NCI-H446 (cell line): ENCODE data around the gene SH2D4B.

Experiments used
- DNase-seq, 2 experiments: peaks; one replicate each; lab custom pipeline; 2025; lab: John Stamatoyannopoulos, UW

SH2D4B gene

DNA sequence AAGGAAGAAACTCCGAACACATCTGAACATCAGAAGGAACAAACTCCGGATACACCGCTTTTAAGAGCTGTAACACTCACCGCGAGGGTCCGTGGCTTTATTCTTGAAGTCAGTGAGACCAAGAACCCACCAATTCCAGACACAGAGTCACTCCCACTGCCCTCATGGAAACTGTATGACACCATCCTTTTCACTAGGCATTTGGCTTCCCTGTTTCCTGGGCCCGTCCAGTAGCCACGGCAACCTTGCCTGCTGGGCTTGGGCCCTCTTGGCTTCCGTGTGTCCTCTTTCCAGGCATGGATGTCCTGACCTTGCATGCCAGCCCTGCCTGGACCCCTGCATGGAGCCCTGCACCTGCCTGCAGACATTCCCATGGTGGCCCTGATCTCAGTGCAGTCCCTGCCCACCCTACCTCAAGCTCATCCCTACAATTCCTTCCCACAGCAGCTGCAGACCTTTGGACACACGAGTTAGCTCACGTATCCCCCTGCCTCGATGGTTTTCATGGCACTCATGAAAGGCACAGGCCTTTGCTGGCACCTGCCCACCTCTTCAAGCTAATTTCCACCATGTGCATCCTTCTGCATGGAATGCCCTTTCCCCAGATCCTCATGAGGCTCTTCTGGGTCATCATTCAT, 6.7 kb downstream of the SH2D4B start:
- DNase-seq: no peak

DNA sequence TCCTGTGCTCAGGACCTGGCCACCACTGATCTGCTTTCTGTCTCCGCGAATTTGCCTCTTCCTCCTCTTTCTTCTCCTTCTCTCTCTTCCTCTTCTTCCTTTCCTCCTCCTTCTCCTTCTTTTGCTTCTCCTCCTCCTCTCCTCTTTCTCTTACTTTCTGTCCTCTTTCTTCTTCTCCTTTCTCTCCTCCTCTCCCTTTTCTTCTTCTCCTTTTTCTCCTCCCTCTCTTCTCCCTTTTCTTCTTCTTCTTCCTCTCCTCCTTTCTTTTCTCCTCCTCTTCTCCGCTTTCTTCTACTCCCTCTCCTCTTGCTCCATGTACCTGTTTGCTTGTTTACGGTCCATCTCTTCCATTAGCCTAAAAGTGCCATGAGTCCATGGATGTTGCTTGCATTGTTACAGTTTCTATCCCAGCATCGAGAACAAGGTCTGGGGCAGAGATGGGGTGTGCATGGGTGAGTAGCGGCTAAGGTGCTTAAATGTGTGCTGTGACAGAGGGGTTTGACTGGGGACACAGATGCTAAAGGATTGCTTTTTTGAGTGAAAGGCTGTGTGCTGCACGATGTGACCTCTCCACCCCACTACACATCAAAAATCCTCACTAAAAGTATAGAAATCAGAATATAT, 7.7 kb downstream of the SH2D4B start:
- DNase-seq: no peak

DNA sequence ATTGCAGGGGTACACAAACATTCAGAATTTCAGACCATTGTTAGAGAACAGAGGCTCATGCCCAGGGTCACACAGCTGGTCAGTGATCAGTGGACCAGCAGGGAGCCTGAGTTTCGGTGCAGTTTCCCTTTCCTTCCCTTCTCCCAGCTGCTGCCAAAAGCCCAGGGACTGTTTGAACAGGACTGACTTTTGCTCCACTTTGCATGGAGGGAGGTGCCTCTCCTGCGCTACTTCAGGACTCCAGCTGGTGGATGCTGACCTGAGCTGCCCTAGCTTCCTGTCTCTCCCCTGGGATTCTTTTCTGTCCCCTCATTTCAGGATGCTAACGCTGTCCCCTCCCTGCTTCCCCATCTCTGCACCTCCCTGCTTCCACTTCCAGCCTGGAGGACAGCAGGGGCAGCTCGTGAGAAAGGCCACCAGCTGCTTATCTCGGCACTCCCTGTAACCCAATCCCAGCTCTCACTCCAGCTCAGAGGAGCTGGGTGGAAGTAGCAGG, 14.5 kb downstream of the SH2D4B start:
- DNase-seq: no peak

DNA sequence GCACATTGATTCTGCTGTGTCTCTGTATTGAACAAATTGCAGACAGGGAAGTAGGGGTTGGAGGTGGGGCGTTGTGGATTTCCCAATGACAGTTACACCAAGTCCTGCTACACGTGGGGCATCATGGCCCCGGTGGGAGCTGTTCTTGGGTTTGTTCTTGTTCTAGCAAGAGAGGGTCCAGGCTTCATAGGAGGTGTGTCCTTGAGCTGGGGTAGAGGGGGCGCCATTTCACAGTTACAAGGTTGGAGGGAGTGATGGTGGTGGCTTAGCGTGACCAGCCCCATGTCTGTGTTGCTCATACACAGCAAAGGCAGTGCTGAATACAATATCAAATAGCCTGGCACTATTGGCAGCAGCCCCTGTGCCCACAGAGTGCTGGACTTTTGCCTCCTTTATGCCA, 15.7 kb downstream of the SH2D4B start:
- no peak for DNase-seq

DNA sequence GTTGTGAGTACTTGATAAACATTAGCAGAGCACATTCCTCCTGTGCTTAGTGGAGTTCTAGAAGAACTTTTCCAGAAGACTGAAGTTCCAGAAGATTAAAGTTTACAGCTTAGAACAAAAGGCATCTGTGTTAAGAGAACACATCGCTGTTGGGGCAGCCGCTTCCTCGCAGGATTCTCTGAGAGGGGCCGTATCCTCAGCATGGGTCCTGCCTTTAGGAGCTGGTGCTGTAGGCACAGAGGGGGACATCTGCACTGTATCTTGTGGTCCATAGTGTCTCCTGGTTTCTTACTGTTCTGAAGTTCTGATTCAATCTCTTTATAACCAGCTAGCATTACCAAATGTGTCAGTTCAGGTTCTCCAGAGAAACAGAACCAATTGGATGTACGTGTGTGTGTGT, 16.3 kb downstream of the SH2D4B start:
- no peak for DNase-seq

DNA sequence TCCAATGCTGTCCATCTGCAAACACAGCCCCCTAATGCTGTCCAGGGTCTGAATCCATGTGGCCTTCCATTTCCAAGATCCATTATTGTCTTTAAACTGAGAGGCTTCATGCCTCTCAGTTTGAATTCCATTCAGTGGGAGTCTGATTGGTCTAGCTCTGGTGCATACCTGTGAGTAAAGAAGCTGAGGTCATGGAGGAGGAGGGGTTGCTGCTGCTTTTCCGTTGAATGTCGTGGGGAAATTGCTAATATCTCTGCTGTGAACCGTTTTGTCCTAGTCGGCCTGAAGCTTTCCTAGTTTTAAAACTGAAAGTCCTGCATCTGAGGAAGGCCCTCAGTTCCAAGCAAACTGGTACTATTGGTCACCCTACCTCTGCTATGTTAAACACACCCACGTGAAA, 17.7 kb downstream of the SH2D4B start:
- no peak for DNase-seq

DNA sequence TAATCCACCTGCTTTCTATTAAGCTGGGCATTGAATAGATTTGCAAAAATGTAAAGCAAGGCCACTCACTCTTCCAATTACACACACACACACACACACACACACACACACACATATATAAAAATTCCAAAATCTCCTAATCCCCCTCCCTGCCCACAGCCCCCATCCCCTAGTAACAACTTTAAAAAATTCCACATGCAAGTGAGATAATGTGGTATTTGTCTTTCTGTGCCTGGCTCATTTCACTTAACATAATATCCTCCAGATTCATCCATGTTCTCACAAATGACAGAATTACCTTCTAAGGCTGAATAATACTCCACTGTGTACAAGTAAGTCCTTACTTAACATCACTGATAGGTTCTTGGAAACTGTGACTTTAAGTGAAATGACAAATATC, 24.2 kb downstream of the SH2D4B start:
- no peak for DNase-seq

DNA sequence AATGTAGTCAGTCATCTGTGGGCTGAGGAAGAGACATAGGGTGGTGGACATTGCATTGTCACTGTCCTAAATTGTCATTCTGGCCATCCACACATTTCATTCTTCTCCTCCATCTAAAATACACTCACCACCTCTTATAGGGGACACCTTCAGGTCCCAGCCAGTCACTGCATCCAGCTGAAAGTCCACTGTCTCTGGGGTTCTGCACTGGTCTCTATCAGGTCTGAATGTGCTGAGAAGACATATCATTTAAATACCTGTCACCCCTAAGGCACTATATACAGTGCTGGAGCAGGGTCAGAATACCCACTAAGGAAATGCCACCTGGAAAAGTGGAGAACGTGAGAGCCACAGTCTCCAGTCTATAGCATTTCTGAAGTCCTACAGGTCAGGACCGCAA, 29.6 kb downstream of the SH2D4B start:
- DNase-seq: no peak

DNA sequence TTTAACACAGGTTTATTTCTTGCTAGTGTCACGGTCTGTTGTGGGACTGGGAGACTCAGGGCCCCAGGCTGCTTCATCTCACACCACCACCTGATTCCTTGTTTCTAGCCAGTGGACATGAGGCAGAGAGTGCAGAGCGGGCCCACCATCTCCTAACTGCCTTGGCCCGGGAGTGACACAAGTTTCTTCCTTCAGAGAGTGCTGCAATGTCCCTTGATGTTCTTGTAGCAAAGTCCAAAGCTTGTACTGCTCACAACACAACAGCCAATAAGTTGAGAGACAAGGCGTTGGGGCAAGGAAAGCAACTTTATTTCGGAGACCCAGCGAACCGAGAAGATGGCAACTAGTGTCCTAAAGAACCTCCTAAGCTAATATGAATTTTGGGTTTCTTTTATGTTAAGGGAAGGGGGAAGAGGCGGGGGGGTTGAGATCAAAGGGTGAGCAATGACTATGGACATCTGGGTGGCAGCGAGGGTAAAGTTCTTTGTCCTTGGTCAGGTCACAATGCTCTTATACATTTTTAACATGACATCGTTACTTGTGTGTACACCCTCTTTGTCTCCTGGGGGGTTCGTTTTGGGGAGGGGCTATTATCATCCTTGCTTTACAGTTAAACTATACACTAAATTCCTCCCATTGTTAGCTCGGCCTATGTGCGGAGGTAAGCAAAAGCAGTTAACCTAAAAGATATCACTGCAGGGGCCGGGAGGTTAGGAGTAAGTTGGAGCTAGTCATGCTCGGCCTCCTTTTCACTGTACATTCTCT, 31.6 kb downstream of the SH2D4B start:
- DNase-seq: no peak

DNA sequence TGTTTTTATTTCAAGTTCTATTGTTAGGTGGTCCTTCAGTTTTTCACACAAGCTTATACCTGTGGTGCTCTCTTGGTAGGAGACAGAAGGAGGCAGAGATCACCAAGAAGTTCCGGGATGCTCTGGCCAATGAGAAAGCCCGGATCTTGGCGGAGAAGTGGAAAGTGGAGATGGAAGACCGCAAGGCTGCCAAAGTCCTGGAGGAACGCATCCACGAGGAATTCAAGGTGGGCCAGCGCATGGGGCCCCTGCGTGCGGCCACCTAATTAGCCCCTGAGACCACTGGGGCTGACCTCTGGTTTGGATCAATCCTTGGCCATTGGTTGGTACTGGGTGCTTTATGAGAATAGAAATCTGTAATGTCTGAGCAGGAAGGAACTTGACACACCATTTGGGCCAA, 33.6 kb downstream of the SH2D4B start:
- DNase-seq: no peak

DNA sequence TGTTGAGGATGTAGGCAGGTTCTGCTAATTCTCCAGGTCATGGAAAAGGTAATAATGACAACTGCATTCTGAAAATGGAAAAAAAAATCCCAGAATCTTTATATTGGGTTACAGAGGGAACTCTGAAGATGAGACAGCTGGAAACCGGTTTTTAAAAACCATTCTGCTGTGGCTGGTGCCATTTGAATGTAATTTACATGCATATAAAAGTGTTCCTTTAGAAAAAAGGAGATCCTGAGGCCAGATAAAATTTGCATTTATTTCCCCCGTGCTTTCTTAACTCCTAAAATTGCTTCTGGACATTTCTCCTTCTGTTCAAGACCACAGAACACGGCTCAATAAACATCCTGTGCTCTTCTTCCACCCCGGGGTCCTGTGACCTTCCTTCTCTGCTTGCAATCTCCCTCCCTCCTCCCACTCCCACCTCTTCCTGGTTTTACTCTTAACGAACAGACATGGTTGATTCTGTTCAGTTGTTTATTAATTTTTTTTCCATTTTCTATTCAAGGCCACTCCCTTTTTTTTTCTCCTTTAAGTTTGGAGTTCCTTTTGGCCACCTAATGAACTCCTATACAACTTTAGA, 41.6 kb downstream of the SH2D4B start:
- no peak for DNase-seq

DNA sequence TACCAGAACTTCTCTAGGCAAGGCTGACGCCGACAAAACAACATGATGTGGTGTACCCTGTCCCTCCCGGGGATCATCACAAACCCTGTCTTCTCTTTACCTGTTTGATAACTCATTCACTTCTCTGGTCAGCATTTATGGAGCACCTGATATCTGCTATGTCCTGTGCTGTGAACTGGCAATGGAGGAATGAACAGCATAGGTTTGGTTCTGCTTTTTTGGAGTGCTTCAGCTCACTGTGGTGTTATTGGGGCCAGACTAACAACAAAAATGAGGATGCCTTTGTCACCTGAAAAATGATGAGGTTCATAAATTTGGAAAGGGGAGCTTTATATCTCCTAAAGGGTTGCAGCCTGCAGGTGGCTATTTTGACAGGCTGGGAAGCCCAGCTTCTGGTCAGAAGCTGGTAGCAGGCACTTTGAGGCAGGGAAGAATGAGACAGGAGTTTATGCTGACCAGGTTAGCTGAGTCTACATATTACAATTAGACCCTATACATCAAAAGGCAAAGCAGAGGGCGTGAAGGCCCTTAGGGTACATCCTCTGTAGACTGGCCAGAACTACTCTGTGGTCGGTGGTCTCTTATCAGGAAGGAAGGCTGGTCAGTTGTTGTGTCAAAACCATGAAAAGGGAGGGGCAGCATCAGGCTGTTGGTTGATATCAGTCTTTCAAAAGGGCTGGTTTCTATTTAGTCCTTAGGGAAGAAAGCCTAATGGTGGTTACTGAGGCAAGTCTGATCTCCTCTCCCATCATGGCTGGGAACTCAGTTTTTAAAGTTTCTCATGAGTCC, 42.3 kb downstream of the SH2D4B start:
- no peak for DNase-seq

DNA sequence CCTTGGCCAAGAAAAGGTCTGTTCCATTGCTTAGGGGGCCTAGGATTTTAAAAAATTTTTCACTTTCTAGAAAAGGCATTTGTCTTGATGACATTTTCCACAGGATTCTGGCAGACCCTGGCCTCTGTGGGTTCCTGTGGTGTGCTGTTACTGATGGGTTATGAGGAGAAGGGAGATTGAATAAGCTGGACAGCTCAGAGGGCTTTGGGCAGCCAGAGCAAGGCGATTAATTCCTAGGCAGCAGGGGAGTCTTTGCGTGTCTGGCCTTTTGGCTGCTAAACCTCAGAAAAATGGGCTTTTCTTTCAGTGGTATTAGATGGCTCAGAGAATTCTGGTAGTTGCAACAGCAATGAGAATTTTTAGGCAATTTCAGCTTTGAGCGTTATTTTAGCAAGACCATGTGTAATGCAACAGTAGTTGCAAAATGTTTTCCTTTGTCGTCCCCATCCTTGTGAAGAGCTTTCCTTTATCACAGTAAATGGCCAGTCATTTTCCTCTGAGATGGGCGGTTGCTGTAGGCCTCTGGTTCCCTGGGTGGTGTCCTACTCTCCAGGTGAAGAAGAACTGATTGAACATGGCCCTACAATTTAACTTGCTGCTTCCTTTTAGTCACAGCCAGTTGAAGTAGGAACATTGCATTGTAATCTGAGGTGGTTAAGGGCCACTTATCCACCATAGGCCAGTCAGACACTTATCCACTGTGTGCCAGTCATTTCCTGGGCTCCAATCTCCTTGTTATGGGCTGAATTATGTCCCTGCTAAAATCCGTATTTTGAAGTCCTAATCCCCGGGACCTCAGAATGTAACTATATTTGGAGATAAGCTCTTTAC, 43.2 kb downstream of the SH2D4B start:
- no peak for DNase-seq

DNA sequence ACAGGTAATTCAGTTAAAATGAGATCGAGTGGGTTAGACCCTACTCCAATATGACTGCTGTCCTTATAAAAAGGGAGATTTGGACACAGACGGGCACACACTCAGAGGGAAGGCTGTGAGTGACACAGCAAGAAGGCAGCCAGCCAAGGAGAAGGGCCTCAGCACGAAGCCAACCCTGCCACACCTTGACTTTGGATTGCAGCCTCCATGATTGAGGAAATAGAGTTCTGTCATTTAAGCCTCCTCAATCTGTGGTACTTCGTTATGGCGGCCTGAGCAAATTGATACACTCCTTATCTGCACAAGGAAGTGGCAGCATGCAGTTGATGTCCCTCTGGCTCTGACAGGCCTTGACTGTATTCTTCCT, 43.8 kb downstream of the SH2D4B start:
- no peak for DNase-seq

DNA sequence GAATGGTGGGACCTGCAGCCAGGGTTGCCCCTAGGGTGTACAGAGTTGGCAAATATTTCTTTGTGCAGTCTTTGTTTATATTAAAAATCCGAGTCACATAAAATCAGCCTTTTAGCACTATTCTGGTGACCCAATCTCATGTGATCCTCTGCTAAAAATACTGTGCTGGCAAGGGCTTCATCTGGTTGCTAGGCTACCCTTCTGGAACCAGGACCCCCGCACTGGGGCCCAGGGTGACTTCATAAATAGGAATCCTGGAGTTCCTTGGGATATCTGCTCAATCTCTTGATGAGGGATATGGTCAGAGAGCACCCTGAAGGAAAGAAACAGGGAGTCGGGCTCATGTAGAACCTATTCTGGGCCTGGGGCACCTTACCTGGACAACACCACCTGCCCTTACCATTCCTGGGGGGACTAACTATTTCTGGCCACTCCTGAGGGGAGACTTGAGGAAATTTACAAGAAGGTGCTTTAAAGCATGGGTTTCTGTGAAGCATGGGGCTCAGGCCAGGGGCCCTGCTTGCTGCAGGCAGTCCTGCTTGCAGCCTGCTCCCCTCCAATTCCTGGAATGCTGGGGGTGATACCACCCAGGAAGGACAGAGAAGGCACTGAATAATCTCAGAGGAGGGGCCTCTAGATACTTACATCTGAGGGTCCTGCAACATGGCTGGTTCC, 44.7 kb downstream of the SH2D4B start:
- DNase-seq: no peak

DNA sequence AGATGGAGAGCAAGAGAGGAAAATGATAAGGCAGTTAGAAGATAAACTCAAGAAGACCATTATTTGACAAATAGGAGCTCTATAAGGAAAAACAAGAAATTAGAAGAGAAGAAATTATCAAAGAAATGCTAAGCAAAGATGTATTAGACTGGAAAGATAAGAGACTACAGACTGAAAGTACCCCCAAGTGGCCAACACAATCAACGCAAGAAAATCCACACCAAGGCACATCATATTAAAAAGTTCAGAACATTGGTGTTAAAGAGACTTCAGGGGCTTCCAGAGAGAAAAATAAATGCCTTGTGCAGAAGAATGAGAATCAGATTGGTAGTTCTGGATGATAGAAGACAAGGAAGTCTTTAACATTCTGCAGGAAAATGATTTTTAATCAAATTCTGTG, 46.0 kb downstream of the SH2D4B start:
- no peak for DNase-seq

DNA sequence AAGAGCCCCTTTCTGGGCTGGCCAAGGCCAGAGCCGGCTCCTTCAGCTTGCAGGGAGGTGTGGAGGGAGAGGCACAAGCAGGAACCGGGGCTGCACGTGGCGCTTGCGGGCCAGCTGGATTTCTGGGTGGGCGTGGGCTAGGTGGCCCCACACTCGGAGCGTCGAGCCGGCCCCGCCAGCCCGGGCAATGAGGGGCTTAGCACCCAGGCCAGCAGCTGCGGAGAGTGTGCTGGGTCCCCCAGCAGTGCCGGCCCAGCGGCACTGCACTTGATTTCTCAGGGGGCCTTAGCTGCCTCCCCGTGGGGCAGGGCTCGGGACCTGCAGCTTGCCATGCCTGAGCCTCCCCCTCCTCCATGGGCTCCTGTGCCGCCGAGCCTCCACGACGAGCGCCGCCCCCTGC, 48.1 kb downstream of the SH2D4B start:
- DNase-seq: no peak

DNA sequence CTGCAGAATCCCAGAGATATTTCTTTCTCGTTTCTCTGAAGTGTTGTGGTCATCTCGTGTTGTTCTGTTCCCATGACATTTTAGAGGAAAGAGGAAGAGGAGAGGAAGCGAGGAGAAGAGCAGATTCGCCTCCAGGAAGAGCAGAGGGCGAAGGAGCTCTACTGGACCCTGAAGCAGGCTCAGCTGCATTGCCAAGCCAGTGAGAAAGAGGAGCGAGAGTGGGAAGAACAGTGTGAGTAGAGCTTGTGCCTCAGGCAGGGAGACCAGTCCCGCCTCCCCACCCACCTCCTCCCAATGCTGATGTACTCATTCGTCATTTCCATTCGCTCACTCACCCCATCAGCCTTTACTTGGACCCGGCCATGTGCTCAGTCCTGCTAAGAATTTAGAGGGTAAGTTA, 50.8 kb downstream of the SH2D4B start:
- DNase-seq: no peak

DNA sequence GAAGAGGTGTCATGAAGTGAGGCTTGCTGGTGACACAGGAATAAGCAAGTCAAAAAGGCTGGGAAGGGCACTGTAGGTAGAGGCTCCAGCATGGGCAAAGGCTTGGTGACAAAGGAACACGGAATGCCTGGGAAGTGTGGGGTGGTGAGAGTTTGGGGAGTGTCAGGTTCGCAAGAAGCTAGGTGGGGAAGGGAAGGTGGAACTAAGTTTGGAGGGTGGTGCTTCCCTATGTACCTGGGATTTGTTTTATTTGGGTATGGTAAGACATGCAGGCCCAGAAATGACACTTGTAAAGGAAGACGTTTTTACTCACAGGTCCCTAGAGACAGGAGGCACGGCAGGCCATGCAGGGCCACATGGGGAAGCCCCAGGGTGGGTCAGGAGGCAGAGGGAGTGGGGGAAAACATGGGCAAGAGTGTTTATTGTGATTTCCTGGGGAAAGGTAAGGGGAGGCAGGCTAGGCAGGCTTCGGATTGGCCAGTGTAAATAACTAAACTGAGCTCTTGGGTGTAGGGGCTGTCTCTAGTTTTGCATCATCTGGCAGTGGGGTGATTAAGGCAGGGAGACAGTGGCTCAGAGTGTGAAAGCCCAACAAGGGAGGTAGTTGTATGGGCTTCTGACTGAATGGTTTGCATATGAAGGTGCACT, 52.1 kb downstream of the SH2D4B start:
- DNase-seq: no peak

DNA sequence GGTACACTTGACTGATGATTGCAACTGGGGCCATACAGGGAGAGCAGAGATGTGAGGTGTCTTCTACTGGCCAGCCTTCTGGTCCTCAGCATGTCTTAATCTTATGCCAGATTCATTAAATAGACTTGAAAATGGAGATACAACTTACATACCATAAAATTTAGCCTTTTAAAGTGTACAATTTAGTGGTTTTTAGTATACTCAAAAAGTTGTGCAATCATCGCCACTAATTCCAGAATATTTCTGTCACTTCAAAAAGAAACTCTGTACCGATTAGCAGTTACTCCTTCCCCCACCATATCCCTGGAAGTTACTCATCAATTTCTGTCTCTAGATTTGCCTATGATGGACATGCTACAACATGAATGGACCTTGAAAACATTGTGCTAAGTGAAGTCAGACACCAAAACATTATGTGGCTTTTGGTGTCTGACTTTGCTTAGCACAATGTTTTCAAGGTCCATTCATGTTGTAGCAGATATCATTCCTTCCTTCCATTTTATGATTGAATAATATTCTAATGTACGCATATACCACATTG, 53.0 kb downstream of the SH2D4B start:
- DNase-seq: no peak
